ENCODE results near the gene TMEM109. TPM values are rescaled to one million over a fixed set of nuclear protein-coding genes. Genes with fewer than 3 reads are reported as not detected.
A peak's percentile ranks its signal among the peaks of the same experiment; 100 is the strongest.

The TMEM109 gene
- total and polyA plus RNA-seq, 2 of the 13 experiments (the other 11 are each of a cell fraction or from before 2014, with no cell fraction given) = 7.7 to 18.0 TPM

DNA sequence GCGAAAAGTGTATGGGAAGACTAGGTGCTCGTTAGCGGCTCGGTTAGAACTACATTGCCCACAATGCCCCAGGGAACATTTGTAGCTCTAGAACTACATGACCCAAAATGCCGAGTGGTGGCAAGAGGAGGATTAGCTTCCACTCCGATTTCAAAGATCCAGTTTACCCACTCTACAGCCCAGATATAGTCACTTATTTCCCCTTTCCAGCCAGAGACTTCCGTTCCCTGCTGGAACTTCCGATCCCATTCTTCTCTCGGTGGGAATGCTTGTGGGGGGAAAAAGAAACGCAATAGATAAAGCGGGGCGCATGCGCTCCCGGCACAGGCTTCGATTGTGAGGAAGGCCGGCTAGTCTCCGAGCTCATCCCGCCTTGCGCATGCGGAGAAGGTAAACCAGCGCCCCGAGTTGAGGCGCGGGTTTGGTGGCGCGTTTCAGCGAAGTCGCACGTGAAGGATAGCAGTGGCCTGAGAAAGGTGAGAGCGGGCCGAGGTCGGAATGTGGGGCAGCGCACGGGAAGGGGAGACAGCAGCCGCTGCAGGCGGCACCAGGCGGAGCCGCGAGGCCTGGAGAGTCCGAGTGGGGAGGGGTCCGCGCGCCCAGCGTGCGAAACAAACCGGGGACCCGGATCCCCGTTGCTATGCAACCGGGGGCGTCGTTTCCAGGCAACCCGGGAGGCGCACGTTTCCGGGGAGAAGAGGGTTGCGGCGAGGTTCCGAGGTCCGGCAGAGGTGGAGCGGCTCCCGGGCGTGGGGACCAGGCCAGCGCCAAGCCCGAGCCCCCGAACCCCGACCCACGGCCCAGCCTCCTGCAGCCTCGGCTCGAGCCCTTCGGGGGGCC lies at the start of gene TMEM109 (continued):
- TF ChIP-seq, protein P1, sequence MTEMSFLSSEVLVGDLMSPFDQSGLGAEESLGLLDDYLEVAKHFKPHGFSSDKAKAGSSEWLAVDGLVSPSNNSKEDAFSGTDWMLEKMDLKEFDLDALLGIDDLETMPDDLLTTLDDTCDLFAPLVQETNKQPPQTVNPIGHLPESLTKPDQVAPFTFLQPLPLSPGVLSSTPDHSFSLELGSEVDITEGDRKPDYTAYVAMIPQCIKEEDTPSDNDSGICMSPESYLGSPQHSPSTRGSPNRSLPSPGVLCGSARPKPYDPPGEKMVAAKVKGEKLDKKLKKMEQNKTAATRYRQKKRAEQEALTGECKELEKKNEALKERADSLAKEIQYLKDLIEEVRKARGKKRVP (CRISPR knock-in tag; IDR thresholded peaks at IDR 0.05) = no peak
- TF ChIP-seq ZNF543 (CRISPR knock-in tag; IDR thresholded peaks at IDR 0.05) (no peak), ZMAT3 (CRISPR knock-in tag; conservative IDR thresholded peaks at IDR 0.05) (no peak), ZFP36L2 (CRISPR knock-in tag; IDR thresholded peaks at IDR 0.05) (no peak), SIN3A (IDR thresholded peaks at IDR 0.05; ENCODE audit: borderline replicate concordance, low read depth, low read length) (0 out of 2 replicates have a peak, but pooled peaks have one; percentile 44), ZNF570 (CRISPR knock-in tag; IDR thresholded peaks at IDR 0.05; ENCODE audit: borderline replicate concordance) (no peak), ZBTB7B (CRISPR knock-in tag; IDR thresholded peaks at IDR 0.05) (no peak), SRSF4 (IDR thresholded peaks at IDR 0.05; ENCODE audit: low read depth, low read length, poor library complexity, severe bottlenecking) (no peak), KLF15 (CRISPR knock-in tag; IDR thresholded peaks at IDR 0.05; ENCODE audit: borderline replicate concordance) (no peak), CEBPG (CRISPR knock-in tag; IDR thresholded peaks at IDR 0.05) (no peak; the same call in 1 of the 2 replicates), ZNF253 (CRISPR knock-in tag; IDR thresholded peaks at IDR 0.05; ENCODE audit: borderline replicate concordance) (no peak), NCOA5 (CRISPR knock-in tag; IDR thresholded peaks at IDR 0.05) (no peak), ZNF737 (CRISPR knock-in tag; IDR thresholded peaks at IDR 0.05; ENCODE audit: borderline replicate concordance) (no peak), RFX1 (IDR thresholded peaks at IDR 0.05) (no peak), ZNF225 (CRISPR knock-in tag; IDR thresholded peaks at IDR 0.05) (no peak), CBX2 (IDR thresholded peaks at IDR 0.05; ENCODE audit: low read depth, low read length) (no peak), CBX2 (CRISPR knock-in tag; IDR thresholded peaks at IDR 0.05; ENCODE audit: low read depth) (no peak), ZSCAN22 (CRISPR knock-in tag; IDR thresholded peaks at IDR 0.05) (no peak), NFE2L2 (IDR thresholded peaks at IDR 0.05; ENCODE audit: low read length) (no peak), TSC22D2 (CRISPR knock-in tag; IDR thresholded peaks at IDR 0.05; ENCODE audit: borderline replicate concordance) (no peak), FOXO1 (CRISPR knock-in tag; IDR thresholded peaks at IDR 0.05) (no peak), BORCS8-MEF2B (CRISPR knock-in tag; IDR thresholded peaks at IDR 0.05) (no peak), ZKSCAN5 (CRISPR knock-in tag; IDR thresholded peaks at IDR 0.05) (no peak), ZSCAN29 (CRISPR knock-in tag; conservative IDR thresholded peaks at IDR 0.05) (no peak)
- TF ChIP-seq, protein P2, sequence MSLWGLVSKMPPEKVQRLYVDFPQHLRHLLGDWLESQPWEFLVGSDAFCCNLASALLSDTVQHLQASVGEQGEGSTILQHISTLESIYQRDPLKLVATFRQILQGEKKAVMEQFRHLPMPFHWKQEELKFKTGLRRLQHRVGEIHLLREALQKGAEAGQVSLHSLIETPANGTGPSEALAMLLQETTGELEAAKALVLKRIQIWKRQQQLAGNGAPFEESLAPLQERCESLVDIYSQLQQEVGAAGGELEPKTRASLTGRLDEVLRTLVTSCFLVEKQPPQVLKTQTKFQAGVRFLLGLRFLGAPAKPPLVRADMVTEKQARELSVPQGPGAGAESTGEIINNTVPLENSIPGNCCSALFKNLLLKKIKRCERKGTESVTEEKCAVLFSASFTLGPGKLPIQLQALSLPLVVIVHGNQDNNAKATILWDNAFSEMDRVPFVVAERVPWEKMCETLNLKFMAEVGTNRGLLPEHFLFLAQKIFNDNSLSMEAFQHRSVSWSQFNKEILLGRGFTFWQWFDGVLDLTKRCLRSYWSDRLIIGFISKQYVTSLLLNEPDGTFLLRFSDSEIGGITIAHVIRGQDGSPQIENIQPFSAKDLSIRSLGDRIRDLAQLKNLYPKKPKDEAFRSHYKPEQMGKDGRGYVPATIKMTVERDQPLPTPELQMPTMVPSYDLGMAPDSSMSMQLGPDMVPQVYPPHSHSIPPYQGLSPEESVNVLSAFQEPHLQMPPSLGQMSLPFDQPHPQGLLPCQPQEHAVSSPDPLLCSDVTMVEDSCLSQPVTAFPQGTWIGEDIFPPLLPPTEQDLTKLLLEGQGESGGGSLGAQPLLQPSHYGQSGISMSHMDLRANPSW (CRISPR knock-in tag; IDR thresholded peaks at IDR 0.05; ENCODE audit: borderline replicate concordance) = no peak
- TF ChIP-seq, protein P3, sequence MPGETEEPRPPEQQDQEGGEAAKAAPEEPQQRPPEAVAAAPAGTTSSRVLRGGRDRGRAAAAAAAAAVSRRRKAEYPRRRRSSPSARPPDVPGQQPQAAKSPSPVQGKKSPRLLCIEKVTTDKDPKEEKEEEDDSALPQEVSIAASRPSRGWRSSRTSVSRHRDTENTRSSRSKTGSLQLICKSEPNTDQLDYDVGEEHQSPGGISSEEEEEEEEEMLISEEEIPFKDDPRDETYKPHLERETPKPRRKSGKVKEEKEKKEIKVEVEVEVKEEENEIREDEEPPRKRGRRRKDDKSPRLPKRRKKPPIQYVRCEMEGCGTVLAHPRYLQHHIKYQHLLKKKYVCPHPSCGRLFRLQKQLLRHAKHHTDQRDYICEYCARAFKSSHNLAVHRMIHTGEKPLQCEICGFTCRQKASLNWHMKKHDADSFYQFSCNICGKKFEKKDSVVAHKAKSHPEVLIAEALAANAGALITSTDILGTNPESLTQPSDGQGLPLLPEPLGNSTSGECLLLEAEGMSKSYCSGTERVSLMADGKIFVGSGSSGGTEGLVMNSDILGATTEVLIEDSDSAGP (CRISPR knock-in tag; IDR thresholded peaks at IDR 0.05; ENCODE audit: borderline replicate concordance) = peak; percentile 57; the same call in 1 of the 2 replicates
- TF ChIP-seq, protein P4, sequence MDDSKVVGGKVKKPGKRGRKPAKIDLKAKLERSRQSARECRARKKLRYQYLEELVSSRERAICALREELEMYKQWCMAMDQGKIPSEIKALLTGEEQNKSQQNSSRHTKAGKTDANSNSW (CRISPR knock-in tag; IDR thresholded peaks at IDR 0.05; ENCODE audit: borderline replicate concordance) = peak; percentile 69
